Astrocyte of the spinal cord (primary cell): ENCODE results near the gene ABHD16A.

Source experiments
- DNase-seq: peaks from one replicate; pipeline ENCODE4 v3.0.0; 2011; ENCODE audit warnings: low read depth, low spot score
- H3K4me3 ChIP-seq: 2 replicates; pipeline ENCODE4 v1.5.1; 2011; ENCODE audit warnings: low read depth, mild to moderate bottlenecking, low read length, moderate library complexity
- CTCF ChIP-seq: IDR thresholded peaks from 2 replicates; pipeline ENCODE4 v1.5.1; 2012; ENCODE audit warnings: low read depth, mild to moderate bottlenecking, low read length, inconsistent platforms
- in situ Hi-C: cut with HindIII; loops from 2 replicates; pipeline ENCODE4 v1.10.0; 2017; ENCODE audit warnings: low sequenced_read_pairs

ABHD16A gene

GRCh38 chr6:31736768-31737314 is 33.7 kb upstream of the ABHD16A start:
- no peak for TF ChIP-seq CTCF
- in situ Hi-C loops = no loop called here
- H3K4me3 ChIP-seq = peak overlapping the region; percentile 63
- DNase-seq = no peak

GRCh38 chr6:31736021-31736767 is 33.1 kb upstream of the ABHD16A start, which contains the start of gene CLIC1:
CLIC1 (minus strand) TSS chr6:31736530; CDS start chr6:31736300, 230 bp downstream.
- in situ Hi-C loops = no loop called here
- DNase-seq = peak; percentile 86
- peak within 1 kb of the TSS; percentile 63 for H3K4me3 ChIP-seq
- TF ChIP-seq CTCF = no peak

GRCh38 chr6:31734821-31735406 is 31.8 kb upstream of the ABHD16A start:
- no peak for TF ChIP-seq CTCF

GRCh38 chr6:31734247-31734820 is 31.2 kb upstream of the ABHD16A start:
- in situ Hi-C loops = no loop called here
- no peak for TF ChIP-seq CTCF
- peak overlapping the region; percentile 63 for H3K4me3 ChIP-seq
- no peak for DNase-seq

More at GRCh38 chr6:31734821-31735406, 31.8 kb upstream of the ABHD16A start:
- peak overlapping the region; percentile 63 for H3K4me3 ChIP-seq
- DNase-seq = peak; percentile 48
- in situ Hi-C loops = no loop called here

- no peak for DNase-seq
- H3K4me3 ChIP-seq = no peak overlapping the region
- in situ Hi-C loops = no loop called here
- TF ChIP-seq CTCF = no peak
Observed at GRCh38 chr6:31733734-31734133, 30.6 kb upstream of the ABHD16A start.

- DNase-seq = no peak
- H3K4me3 ChIP-seq = no peak overlapping the region
- TF ChIP-seq CTCF = no peak
- in situ Hi-C loops = no loop called here
Observed at GRCh38 chr6:31732029-31732428, 28.9 kb upstream of the ABHD16A start.
